ENCODE results near the gene PCDHGA7. TPM values are rescaled to one million over a fixed set of nuclear protein-coding genes. Genes with fewer than 3 reads are reported as not detected.
"Not testable (repeated sequence)": the region's sequence is repeated elsewhere in the genome, so short reads cannot be mapped to it uniquely, and the experiment has no call there.

The PCDHGA7 gene
- polyA plus RNA-seq, 6 donors from 2014 or later: not detected

GRCh38 chr5:141373673-141374317 is 8.7 kb upstream of the PCDHGA7 start, which contains the start of gene PCDHGA6:
PCDHGA6 (plus strand) TSS chr5:141373891; CDS start chr5:141374084, 193 bp downstream.
- Mint-ChIP-seq H3K27ac (peak within 1 kb of the TSS in 1 of 6 donors; percentile 30), H3K9me3 (peaks cover 8 to 67% (median 45%) of the 10 kb centered on the region in 7 donors), H3K27me3 (peaks cover 44 to 66% (median 44%) of the 10 kb centered on the region in 3 donors), H3K4me3 (peak within 1 kb of the TSS in 5 of 8 donors; percentile 5 to 57 (median 29)), H3K36me3 (peaks cover 8 to 30% of the 10 kb centered on the region in 2 donors), H3K4me1 (peaks cover 4 to 6% (median 6%) of the 10 kb centered on the region in 3 donors)
- no peak for DNase-seq
- ATAC-seq (ENCODE audit: low read depth in 2 of 2): no peak

GRCh38 chr5:141374627-141375026 is 7.9 kb upstream of the PCDHGA7 start:
- Mint-ChIP-seq H3K36me3 (peaks cover 8 to 30% of the 10 kb centered on the region in 2 donors), H3K9me3 (peaks cover 8 to 64% (median 45%) of the 10 kb centered on the region in 7 donors), H3K27me3 (peaks cover 39 to 69% (median 41%) of the 10 kb centered on the region in 3 donors), H3K4me3 (no peak overlapping the region), H3K4me1 (peaks cover 4 to 6% (median 6%) of the 10 kb centered on the region in 3 donors), H3K27ac (peak overlapping the region in 1 of 6 donors; percentile 30)
- ATAC-seq (ENCODE audit: low read depth in 2 of 2): no peak
- no peak for DNase-seq

GRCh38 chr5:141375444-141376155 is 6.9 kb upstream of the PCDHGA7 start:
- H3K27ac Mint-ChIP-seq: peak overlapping the region in 2 of 6 donors; percentile 24 to 65
- not testable (repeated sequence) for ATAC-seq (ENCODE audit: low read depth in 2 of 2); H3K4me3 Mint-ChIP-seq; DNase-seq; H3K4me1 Mint-ChIP-seq
- H3K9me3 Mint-ChIP-seq: peaks cover 8 to 67% (median 40%) of the 10 kb centered on the region in 7 donors
- H3K27me3 Mint-ChIP-seq: peaks cover 29 to 68% (median 38%) of the 10 kb centered on the region in 3 donors
- H3K36me3 Mint-ChIP-seq: peaks cover 8 to 22% of the 10 kb centered on the region in 2 donors

GRCh38 chr5:141383345-141383744 is 803 bp downstream of the PCDHGA7 start:
- Mint-ChIP-seq H3K4me1 (peaks cover 0 to 6% (median 2%) of the 10 kb centered on the region in 3 donors), H3K36me3 (peaks cover 7 to 11% of the 10 kb centered on the region in 2 donors), H3K4me3 (peak overlapping the region in 5 of 8 donors; percentile 18 to 65 (median 42)), H3K9me3 (peaks cover 0 to 66% (median 37%) of the 10 kb centered on the region in 7 donors), H3K27me3 (peaks cover 55 to 69% (median 59%) of the 10 kb centered on the region in 3 donors), H3K27ac (peak overlapping the region in 1 of 6 donors; percentile 63)
- no peak for DNase-seq
- ATAC-seq (ENCODE audit: low read depth in 2 of 2): no peak

GRCh38 chr5:141384471-141385267 is 2.1 kb downstream of the PCDHGA7 start:
- no peak for DNase-seq
- peak overlapping the region in 1 of 6 donors; percentile 44 for H3K27ac Mint-ChIP-seq
- peaks cover under 1 to 79% (median 42%) of the 10 kb centered on the region in 7 donors for H3K9me3 Mint-ChIP-seq
- H3K4me1 Mint-ChIP-seq: peaks cover 0 to 6% (median 2%) of the 10 kb centered on the region in 3 donors
- no peak overlapping the region for H3K4me3 Mint-ChIP-seq
- ATAC-seq (ENCODE audit: low read depth in 2 of 2): no peak
- H3K36me3 Mint-ChIP-seq: peaks cover 15 to 20% of the 10 kb centered on the region in 2 donors
- H3K27me3 Mint-ChIP-seq: peaks cover 57 to 73% (median 72%) of the 10 kb centered on the region in 3 donors

- Mint-ChIP-seq H3K27me3 (peaks cover 65 to 79% (median 79%) of the 10 kb centered on the region in 3 donors), H3K4me3 (peak within 1 kb of the TSS in 7 of 8 donors; percentile 29 to 77 (median 51)), H3K36me3 (peaks cover 20 to 27% of the 10 kb centered on the region in 2 donors), H3K9me3 (peaks cover 4 to 82% (median 43%) of the 10 kb centered on the region in 7 donors)
- ATAC-seq (ENCODE audit: low read depth in 2 of 2); H3K27ac Mint-ChIP-seq; H3K4me1 Mint-ChIP-seq; DNase-seq: not testable (repeated sequence)
These were observed 5.2 kb downstream of the PCDHGA7 start, which contains the start of gene PCDHGB4 for GRCh38 chr5:141387557-141388311. PCDHGB4 (plus strand) TSS chr5:141387698; CDS start chr5:141387885, 187 bp downstream.

GRCh38 chr5:141388661-141389060 is 6.1 kb downstream of the PCDHGA7 start:
- H3K4me1 Mint-ChIP-seq: peaks cover 0 to 4% (median 0%) of the 10 kb centered on the region in 3 donors
- peaks cover 4 to 82% (median 43%) of the 10 kb centered on the region in 7 donors for H3K9me3 Mint-ChIP-seq
- ATAC-seq (ENCODE audit: low read depth in 2 of 2) (no peak), DNase-seq (no peak)
- peaks cover 67 to 79% (median 74%) of the 10 kb centered on the region in 3 donors for H3K27me3 Mint-ChIP-seq
- H3K36me3 Mint-ChIP-seq: peaks cover 23 to 26% of the 10 kb centered on the region in 2 donors
- H3K4me3 Mint-ChIP-seq: peak overlapping the region in 2 of 8 donors; percentile 16 to 74
- H3K27ac Mint-ChIP-seq: peak overlapping the region in 1 of 6 donors; percentile 53

GRCh38 chr5:141389153-141390042 is 6.9 kb downstream of the PCDHGA7 start:
- H3K4me1 Mint-ChIP-seq: peaks cover 0 to 4% (median 0%) of the 10 kb centered on the region in 3 donors

GRCh38 chr5:141392429-141393198 is 10.1 kb downstream of the PCDHGA7 start, which contains the start of gene PCDHGA8:
PCDHGA8 (plus strand) TSS chr5:141392633; CDS start chr5:141392814, 181 bp downstream.
- H3K4me1 Mint-ChIP-seq: peaks cover 0 to 4% (median 0%) of the 10 kb centered on the region in 3 donors
- H3K36me3 Mint-ChIP-seq: peaks cover 24 to 31% of the 10 kb centered on the region in 2 donors
- peak within 1 kb of the TSS in 4 of 6 donors; percentile 47 to 81 (median 74) for H3K27ac Mint-ChIP-seq
- peaks cover 56 to 77% (median 60%) of the 10 kb centered on the region in 3 donors for H3K27me3 Mint-ChIP-seq
- ATAC-seq (ENCODE audit: low read depth in 2 of 2) (no peak), DNase-seq (no peak)
- H3K9me3 Mint-ChIP-seq: peaks cover 4 to 70% (median 38%) of the 10 kb centered on the region in 7 donors
- H3K4me3 Mint-ChIP-seq: peak within 1 kb of the TSS in 3 of 8 donors; percentile 12 to 41 (median 21)

More at GRCh38 chr5:141389153-141390042, 6.9 kb downstream of the PCDHGA7 start:
- ATAC-seq (ENCODE audit: low read depth in 2 of 2): no peak
- peaks cover 66 to 79% (median 74%) of the 10 kb centered on the region in 3 donors for H3K27me3 Mint-ChIP-seq
- peak overlapping the region in 2 of 8 donors; percentile 2 to 42 for H3K4me3 Mint-ChIP-seq
- no peak for DNase-seq
- H3K27ac Mint-ChIP-seq: peak overlapping the region in 2 of 6 donors; percentile 53 to 75
- H3K9me3 Mint-ChIP-seq: peaks cover 4 to 82% (median 43%) of the 10 kb centered on the region in 7 donors
- peaks cover 30% of the 10 kb centered on the region in 2 donors for H3K36me3 Mint-ChIP-seq

- Mint-ChIP-seq H3K4me3 (peak overlapping the region in 1 of 8 donors; percentile 12), H3K36me3 (peaks cover 24 to 30% of the 10 kb centered on the region in 2 donors), H3K27ac (peak overlapping the region in 2 of 6 donors; percentile 47 to 79), H3K27me3 (peaks cover 55 to 75% (median 57%) of the 10 kb centered on the region in 3 donors), H3K4me1 (peaks cover 0 to 4% (median 0%) of the 10 kb centered on the region in 3 donors), H3K9me3 (peaks cover 4 to 70% (median 37%) of the 10 kb centered on the region in 7 donors)
- DNase-seq (no peak), ATAC-seq (ENCODE audit: low read depth in 2 of 2) (no peak)
These were observed 10.7 kb downstream of the PCDHGA7 start for GRCh38 chr5:141393267-141393666.
